Activated T-cell treated with anti-CD3 and anti-CD28 coated beads, Interleukin-2, amount 50 U/mL, for 24 hours (primary cell): ENCODE results near the gene MICOS13.

Experiments
- DNase-seq: peaks from one replicate; pipeline ENCODE4 v3.0.0-alpha.2; 2020
- H3K27ac Mint-ChIP-seq: 2 replicates; pipeline ENCODE4 v1.8.0; 2020; ENCODE audit warnings: mild to moderate bottlenecking, mixed read lengths
- H3K27me3 Mint-ChIP-seq: 2 replicates; pipeline ENCODE4 v1.8.0; 2020; ENCODE audit warnings: mixed read lengths
- H3K36me3 Mint-ChIP-seq: 2 replicates; pipeline ENCODE4 v1.8.0; 2020; ENCODE audit warnings: low read depth, mixed read lengths
- H3K4me1 Mint-ChIP-seq: 2 replicates; pipeline ENCODE4 v1.8.0; 2020; ENCODE audit warnings: low read depth, mixed read lengths
- H3K4me3 Mint-ChIP-seq: 2 replicates; pipeline ENCODE4 v1.8.0; 2020; ENCODE audit warnings: mild to moderate bottlenecking, moderate library complexity, mixed read lengths
- H3K9me3 Mint-ChIP-seq: 2 replicates; pipeline ENCODE4 v1.8.0; 2020; ENCODE audit warnings: mixed read lengths

The MICOS13 gene

DNA sequence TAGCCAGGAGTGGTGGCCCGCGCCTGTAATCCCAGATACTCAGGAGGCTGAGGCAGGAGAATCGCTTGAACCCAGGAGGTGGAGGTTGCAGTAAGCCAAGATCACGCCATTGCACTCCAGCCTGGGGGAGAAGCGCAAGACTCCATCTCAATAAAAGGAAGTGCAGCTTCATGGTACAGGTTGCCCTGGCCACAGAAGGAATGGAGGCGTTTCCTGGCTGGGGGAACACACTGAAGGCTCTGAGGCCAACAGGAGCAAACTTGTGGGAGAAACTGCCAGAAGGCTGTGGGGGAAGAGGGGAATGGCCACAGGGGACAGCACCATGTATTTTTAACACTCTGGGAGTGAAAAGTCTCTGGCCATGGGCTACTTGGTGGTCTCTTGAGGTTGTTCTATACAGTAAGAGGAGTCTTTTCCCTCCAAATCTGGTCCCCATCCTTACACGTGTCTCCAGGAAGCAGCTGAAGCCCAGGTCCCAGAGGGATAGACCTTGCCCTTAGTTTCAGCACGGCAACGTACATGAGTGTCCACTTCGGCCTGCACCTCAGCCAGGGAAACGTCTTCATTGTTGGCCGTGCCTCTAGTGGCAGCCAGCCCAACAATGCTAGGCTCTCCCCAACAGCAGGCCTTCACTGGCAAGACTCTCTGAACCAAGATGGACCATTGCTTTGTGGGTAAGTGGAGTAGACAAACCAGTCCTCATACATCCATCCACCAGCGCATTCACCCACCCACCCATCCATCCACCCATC lies 7.4 kb downstream of the MICOS13 start:
- DNase-seq = no peak
- Mint-ChIP-seq H3K4me1 (no peaks in the 10 kb centered on the region), H3K4me3 (no peak overlapping the region), H3K9me3 (no peaks in the 10 kb centered on the region), H3K27ac (peak overlapping the region; percentile 10), H3K36me3 (peaks cover 73% of the 10 kb centered on the region), H3K27me3 (no peaks in the 10 kb centered on the region)

- Mint-ChIP-seq H3K27ac (peak overlapping the region; percentile 44), H3K9me3 (no peaks in the 10 kb centered on the region), H3K36me3 (peaks cover 76% of the 10 kb centered on the region), H3K4me1 (no peaks in the 10 kb centered on the region), H3K4me3 (no peak overlapping the region), H3K27me3 (no peaks in the 10 kb centered on the region)
- no peak for DNase-seq
Observed at GRCh38 chr19:5671600-5671999, 8.7 kb downstream of the MICOS13 start.

DNA sequence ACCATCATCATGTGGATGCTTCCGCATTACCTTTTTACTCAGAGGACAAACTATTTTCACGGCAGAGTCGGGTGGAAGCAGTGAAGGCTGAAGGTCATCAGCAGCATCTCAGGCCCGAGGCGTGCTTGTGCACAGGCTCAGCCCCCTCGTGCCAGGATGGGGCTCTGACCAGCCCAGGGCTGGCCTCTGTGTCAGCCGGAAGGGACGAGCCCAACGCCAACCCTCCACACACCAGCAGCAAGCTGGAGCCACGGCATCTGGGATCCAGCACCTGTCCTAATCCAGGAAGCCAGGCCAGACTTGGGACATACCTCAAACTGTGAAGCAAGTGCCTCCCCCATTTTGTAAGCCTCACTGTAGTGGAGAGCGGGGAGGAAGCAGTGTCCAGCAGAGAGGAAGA lies 11.1 kb downstream of the MICOS13 start:
- no peaks in the 10 kb centered on the region for H3K27me3 Mint-ChIP-seq
- H3K27ac Mint-ChIP-seq = no peak overlapping the region
- H3K4me1 Mint-ChIP-seq = peaks cover 9% of the 10 kb centered on the region
- no peak overlapping the region for H3K4me3 Mint-ChIP-seq
- H3K36me3 Mint-ChIP-seq = peaks cover 90% of the 10 kb centered on the region
- no peak for DNase-seq
- H3K9me3 Mint-ChIP-seq = no peaks in the 10 kb centered on the region

- no peaks in the 10 kb centered on the region for H3K27me3 Mint-ChIP-seq
- no peaks in the 10 kb centered on the region for H3K9me3 Mint-ChIP-seq
- no peak overlapping the region for H3K4me3 Mint-ChIP-seq
- H3K36me3 Mint-ChIP-seq = peaks cover 96% of the 10 kb centered on the region
- no peak for DNase-seq
- H3K27ac Mint-ChIP-seq = peak overlapping the region; percentile 38
- H3K4me1 Mint-ChIP-seq = peaks cover 9% of the 10 kb centered on the region
Observed at GRCh38 chr19:5667751-5668271, 12.5 kb downstream of the MICOS13 start.

DNA sequence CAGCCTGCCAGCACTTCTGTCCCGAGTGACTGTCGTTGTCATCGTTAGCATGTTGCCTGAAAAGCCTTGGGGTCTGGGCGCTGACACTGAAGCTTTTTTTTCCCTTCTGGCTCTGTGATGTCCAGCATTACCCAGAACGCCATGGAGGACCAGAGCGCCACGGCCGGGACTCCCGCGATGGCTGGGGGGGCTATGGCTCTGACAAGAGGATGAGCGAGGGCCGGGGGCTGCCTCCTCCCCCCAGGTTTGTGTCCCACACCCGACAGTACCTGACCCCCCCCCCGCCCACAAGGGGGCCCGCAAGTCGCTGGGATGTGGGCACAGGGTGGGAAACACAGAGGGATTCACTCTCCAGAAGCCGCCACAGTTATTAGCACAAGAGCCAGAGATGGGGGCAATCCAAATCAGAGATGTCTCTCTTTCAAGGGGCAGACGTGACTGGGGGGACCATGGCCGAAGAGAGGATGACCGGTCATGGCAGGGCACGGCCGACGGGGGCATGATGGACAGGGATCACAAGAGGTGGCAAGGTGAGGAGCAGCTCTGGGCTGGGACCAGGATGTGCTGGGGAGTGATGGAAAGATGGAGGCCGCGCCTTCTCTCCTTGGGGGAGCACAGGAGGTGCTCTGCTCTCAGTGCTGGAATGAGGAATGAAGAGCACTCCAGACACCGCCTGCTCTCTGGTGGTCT lies 13.2 kb downstream of the MICOS13 start:
- H3K36me3 Mint-ChIP-seq = peaks cover 95% of the 10 kb centered on the region

DNA sequence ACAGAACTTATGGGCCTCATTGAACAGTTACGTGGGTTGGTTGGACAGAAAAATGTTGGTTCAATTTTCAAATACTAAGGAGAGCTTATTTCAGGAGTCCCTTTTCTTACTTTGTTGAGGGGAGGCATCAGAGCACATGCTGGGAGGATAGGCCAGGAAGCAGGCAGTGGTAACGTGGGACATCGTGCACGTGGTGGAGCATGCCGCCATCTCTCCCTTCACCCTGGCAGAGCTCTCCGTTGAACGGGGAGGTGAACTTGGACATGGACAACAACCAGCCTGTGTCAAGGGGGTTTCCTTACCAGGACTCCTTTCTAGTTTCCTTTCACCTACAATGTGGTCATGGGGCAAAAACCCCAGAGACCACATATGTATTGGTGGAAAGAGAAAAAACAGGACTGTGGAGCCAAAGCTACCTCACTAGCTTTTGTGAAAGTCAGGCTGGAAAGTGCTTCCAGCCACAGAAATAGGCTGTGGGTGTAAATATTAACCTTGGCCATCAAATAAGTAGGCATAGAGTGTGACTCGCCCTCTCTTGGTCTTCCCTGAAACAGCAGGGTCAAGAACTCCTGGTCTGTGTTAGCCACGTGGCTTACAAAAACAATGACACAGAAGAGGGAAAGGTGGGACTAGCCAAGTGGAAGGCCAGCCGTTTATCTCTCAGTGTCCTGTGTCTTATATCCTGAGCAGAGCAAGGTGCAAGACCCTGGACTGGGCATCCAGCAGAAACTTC lies 14.4 kb downstream of the MICOS13 start:
- DNase-seq = no peak
- Mint-ChIP-seq H3K9me3 (no peaks in the 10 kb centered on the region), H3K4me1 (peaks cover 9% of the 10 kb centered on the region), H3K36me3 (peaks cover 94% of the 10 kb centered on the region), H3K27ac (peak overlapping the region; percentile 76), H3K27me3 (no peaks in the 10 kb centered on the region), H3K4me3 (no peak overlapping the region)

More for the DNA sequence above, 13.2 kb downstream of the MICOS13 start:
- H3K27ac Mint-ChIP-seq = peak overlapping the region; percentile 6
- no peak overlapping the region for H3K4me3 Mint-ChIP-seq
- DNase-seq = no peak
- no peaks in the 10 kb centered on the region for H3K9me3 Mint-ChIP-seq
- H3K27me3 Mint-ChIP-seq = no peaks in the 10 kb centered on the region
- peaks cover 9% of the 10 kb centered on the region for H3K4me1 Mint-ChIP-seq

- no peak overlapping the region for H3K4me3 Mint-ChIP-seq
- no peak for DNase-seq
- H3K4me1 Mint-ChIP-seq = peaks cover 9% of the 10 kb centered on the region
- no peaks in the 10 kb centered on the region for H3K27me3 Mint-ChIP-seq
- H3K27ac Mint-ChIP-seq = peak overlapping the region; percentile 76
- H3K9me3 Mint-ChIP-seq = no peaks in the 10 kb centered on the region
- peaks cover 96% of the 10 kb centered on the region for H3K36me3 Mint-ChIP-seq
Observed at GRCh38 chr19:5664515-5664914, 15.8 kb downstream of the MICOS13 start.

DNA sequence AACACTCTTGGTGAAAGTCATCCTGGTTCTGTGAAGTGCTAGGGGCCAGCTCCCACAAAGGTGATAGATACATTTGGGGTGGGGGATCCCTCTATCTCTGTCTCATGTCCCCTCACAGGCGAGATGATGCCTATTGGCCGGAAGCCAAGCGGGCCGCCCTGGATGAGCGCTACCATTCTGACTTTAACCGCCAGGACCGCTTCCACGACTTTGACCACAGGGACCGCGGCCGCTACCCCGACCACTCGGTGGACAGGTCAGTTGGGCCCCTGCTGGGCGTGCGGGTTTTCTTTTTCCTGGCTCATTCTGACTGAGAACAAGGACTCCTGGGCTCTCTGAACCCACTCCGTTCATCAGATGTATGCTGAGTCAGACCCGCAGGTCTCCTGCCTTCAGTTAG lies 16.4 kb downstream of the MICOS13 start:
- H3K9me3 Mint-ChIP-seq = no peaks in the 10 kb centered on the region
- H3K27me3 Mint-ChIP-seq = no peaks in the 10 kb centered on the region
- H3K4me1 Mint-ChIP-seq = peaks cover 9% of the 10 kb centered on the region

GRCh38 chr19:5661483-5661882 lies 18.8 kb downstream of the MICOS13 start:
- DNase-seq = no peak
- Mint-ChIP-seq H3K4me1 (peaks cover 9% of the 10 kb centered on the region), H3K9me3 (no peaks in the 10 kb centered on the region), H3K36me3 (peaks cover 96% of the 10 kb centered on the region), H3K27ac (peak overlapping the region; percentile 22), H3K4me3 (no peak overlapping the region), H3K27me3 (no peaks in the 10 kb centered on the region)

More for the DNA sequence above, 16.4 kb downstream of the MICOS13 start:
- Mint-ChIP-seq H3K4me3 (no peak overlapping the region), H3K36me3 (peaks cover 96% of the 10 kb centered on the region), H3K27ac (peak overlapping the region; percentile 76)
- no peak for DNase-seq

GRCh38 chr19:5655412-5655811 lies 24.9 kb downstream of the MICOS13 start:
- Mint-ChIP-seq H3K9me3 (no peaks in the 10 kb centered on the region), H3K4me1 (no peaks in the 10 kb centered on the region), H3K4me3 (no peak overlapping the region), H3K27me3 (no peaks in the 10 kb centered on the region), H3K27ac (no peak overlapping the region), H3K36me3 (peaks cover 96% of the 10 kb centered on the region)
- no peak for DNase-seq

DNA sequence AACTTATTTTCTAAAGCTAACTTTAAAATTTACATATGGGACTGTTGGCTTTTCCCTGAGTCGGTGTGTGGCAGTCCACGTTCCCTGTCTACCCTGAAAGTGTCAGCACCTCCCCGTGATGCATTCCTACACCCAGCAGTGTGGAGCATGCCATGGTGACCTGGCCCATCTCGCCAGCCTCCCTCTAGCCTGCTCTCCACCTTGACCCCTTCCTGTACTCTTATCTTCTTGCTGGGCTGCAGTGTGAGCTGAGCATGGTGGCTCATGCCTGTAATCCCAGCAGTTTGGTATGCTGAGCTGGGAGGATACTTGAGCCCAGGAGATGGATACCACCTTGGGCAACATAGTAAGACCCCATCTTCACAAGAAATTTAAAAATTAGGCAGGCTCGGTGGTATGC lies 25.4 kb downstream of the MICOS13 start:
- Mint-ChIP-seq H3K27ac (no peak overlapping the region), H3K36me3 (peaks cover 96% of the 10 kb centered on the region)

GRCh38 chr19:5652261-5652660 lies 28.1 kb downstream of the MICOS13 start:
- Mint-ChIP-seq H3K27ac (peak overlapping the region; percentile 37), H3K4me1 (no peaks in the 10 kb centered on the region), H3K4me3 (no peak overlapping the region), H3K9me3 (no peaks in the 10 kb centered on the region), H3K27me3 (no peaks in the 10 kb centered on the region), H3K36me3 (peaks cover 90% of the 10 kb centered on the region)
- no peak for DNase-seq

More for the DNA sequence above, 25.4 kb downstream of the MICOS13 start:
- Mint-ChIP-seq H3K9me3 (no peaks in the 10 kb centered on the region), H3K4me3 (no peak overlapping the region), H3K4me1 (no peaks in the 10 kb centered on the region), H3K27me3 (no peaks in the 10 kb centered on the region)
- DNase-seq = no peak

GRCh38 chr19:5651361-5651760 lies 29.0 kb downstream of the MICOS13 start:
- H3K36me3 Mint-ChIP-seq = peaks cover 92% of the 10 kb centered on the region
- no peak overlapping the region for H3K27ac Mint-ChIP-seq
- no peaks in the 10 kb centered on the region for H3K4me1 Mint-ChIP-seq

GRCh38 chr19:5648464-5648863 lies 31.9 kb downstream of the MICOS13 start:
- H3K36me3 Mint-ChIP-seq = peaks cover 94% of the 10 kb centered on the region
- H3K4me1 Mint-ChIP-seq = peaks cover 14% of the 10 kb centered on the region
- H3K9me3 Mint-ChIP-seq = no peaks in the 10 kb centered on the region
- H3K27ac Mint-ChIP-seq = no peak overlapping the region
- H3K4me3 Mint-ChIP-seq = no peak overlapping the region
- DNase-seq = no peak
- H3K27me3 Mint-ChIP-seq = no peaks in the 10 kb centered on the region

More at GRCh38 chr19:5651361-5651760, 29.0 kb downstream of the MICOS13 start:
- DNase-seq = no peak
- H3K27me3 Mint-ChIP-seq = no peaks in the 10 kb centered on the region
- no peak overlapping the region for H3K4me3 Mint-ChIP-seq
- no peaks in the 10 kb centered on the region for H3K9me3 Mint-ChIP-seq
